ENCODE data around the gene MRPL28.
"Not testable (repeated sequence)": the region's sequence is repeated elsewhere in the genome, so short reads cannot be mapped to it uniquely, and the experiment has no call there.

The MRPL28 gene

DNA sequence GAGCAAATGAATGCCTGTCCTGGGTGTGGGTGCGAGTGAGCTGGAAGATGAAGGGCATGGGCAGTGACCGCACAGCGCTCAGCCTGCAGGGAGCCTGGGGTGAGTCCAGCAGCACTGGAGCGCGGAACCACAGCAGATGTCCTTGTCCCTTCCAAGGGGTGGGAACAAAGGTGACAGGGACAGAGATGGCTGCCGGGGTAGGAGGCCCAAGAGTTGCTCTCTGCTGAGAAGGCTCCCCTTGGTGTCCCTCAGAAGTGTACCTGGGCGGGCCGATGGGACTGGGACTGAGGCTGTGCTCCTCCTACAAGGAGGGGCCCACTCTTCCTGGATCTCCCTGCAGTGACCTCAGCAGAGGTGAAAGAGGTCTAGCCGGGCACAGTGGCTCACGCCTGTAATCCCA lies 19.0 kb upstream of the MRPL28 start:
- FAIRE-seq: no peak

DNA sequence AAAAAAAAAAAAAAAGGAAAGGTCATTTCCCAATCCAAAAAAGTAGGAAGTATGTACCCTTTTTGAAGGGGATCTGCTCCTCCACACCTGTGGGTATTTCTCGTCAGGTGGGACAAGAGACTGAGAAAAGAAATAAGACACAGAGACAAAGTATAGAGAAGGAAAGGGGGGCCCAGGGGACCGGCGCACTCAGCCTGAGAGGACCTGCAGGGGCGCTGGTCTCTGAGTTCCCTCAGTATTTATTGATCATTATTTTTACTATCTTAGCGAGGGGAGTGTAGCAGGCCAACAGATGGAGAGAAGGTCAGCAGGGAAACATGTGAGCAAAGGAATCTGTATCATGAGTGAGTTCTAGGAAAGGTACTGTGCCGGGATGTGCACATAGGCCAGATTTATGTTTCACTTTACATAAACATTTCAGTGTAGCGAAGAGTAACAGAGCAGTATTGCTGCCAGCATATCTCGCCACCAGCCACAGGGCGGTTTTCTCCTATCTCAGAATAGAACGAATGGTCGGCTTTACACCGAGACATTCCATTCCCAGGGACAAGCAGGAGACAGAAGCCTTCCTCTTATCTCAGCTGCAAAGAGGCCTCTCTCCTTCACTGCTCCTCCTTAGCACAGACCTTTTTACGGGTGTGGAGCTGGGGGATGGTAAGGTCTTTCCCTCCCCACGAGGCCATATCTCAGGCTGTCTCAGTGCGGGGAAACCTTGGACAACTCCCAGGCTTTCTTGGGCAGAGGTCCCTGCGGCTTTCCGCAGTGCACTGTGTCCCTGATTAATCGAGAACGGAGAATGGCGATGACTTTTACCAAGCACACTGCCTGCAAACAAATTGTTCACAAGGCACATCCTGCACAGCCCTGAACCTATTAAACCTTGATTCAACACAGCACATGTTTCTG lies 17.7 kb upstream of the MRPL28 start:
- FAIRE-seq: peak; percentile 13

DNA sequence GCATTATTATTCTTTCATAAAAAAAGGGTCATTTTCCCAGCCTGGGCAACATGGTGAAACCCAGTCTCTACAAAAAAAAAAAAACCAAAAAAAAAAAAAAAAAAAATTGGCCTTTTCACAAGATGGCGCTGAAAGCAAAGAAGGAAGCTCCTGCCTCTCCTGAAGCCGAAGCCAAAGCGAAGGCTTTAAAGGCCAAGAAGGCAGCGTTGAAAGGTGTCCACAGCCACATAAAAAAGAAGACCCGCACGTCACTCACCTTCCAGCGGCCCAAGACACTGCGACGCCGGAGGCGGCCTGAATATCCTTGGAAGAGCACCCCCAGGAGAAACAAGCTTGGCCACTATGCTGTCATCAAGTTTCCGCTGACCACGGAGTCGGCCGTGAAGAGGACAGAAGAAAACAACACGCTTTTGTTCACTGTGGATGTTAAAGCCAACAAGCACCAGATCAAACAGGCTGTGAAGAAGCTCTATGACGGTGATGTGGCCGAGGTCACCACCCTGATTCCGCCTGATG lies 16.4 kb upstream of the MRPL28 start:
- FAIRE-seq: peak; percentile 40

DNA sequence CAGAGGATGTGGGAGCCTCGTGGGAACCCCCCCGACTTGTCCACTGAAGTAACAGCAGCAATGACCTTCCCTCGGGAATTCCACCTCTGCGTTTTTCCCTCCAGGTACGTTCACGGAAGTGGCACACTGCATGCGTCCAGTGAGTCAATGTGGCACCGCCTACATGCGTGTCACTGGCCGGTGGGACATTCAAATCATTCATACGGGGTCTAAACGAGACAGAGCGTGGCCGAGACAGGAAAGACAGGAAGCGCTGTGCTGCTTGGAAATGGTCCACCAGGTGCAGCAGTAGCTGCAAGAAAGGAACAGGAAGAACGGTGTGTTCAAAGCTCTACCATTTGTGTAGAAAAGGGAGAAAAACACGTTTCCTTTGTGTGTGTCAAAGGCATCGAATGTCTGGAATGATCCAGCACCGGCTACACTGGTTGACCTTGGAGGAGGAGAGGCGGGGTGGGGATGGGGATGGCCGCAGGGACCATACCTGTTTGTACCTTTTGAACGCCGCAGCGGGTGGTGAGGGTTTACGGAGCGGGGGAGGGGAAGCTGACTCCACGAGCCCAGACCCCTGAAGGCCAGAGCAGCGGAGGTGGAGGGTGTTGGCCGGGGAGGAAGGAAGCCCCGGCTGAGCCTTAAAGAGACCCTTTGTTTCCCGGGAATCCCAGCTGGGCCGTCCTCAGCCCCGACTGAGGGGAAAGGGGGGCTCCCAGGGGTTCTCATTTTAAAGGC lies 13.2 kb upstream of the MRPL28 start:
- no peak for FAIRE-seq

DNA sequence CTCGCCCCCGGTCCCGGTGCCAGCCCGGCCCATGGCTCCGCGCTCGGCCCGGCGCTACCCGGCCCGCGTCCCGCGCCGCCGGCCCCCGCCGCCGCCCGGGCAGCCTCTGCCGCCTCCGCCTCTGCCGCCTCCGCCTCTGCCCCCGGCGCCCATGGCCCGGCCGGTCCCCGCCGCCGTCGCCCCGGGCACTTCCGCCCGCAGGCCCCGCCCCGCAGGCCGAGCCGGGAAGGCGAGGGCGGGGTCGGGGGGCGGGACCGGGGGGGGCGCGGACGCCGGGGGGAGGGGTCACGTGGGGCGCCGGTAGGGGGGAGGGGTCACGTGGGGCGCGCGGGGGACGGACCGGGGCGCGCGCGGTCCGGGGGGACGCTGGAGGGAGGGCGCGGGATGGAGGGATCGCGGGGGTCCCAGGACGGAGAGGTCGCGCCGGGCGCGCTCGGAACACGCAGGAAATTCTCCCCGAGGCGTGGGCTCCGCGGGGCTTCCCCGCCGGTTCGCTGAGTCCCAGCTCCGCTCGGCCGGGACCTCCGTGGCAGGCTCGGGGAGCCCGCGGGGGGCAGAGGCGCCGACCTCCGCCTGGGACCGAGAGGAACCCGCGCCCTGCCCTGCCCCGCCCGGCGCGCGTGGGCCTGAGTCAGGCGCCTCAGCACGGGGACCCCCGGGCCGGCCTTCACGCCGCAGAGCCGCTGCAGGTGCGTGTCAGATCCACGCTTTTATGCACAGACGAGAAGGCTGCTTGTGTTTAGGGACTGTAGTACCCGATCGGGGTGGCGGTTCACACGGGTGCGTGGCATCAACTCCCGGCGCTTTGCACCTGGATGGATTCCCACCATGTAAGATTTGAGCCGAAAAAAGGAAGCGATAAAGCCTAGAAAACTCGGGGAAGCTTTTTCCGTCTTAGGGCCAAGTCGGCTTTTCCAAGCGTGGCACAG lies 11.7 kb upstream of the MRPL28 start, which contains the start of gene PGAP6:
Gene PGAP6, minus strand, starts transcription at position 190 of the 929 bp plus-strand sequence. Its CDS starts 157 bp downstream, at position 33.
- FAIRE-seq: no peak

DNA sequence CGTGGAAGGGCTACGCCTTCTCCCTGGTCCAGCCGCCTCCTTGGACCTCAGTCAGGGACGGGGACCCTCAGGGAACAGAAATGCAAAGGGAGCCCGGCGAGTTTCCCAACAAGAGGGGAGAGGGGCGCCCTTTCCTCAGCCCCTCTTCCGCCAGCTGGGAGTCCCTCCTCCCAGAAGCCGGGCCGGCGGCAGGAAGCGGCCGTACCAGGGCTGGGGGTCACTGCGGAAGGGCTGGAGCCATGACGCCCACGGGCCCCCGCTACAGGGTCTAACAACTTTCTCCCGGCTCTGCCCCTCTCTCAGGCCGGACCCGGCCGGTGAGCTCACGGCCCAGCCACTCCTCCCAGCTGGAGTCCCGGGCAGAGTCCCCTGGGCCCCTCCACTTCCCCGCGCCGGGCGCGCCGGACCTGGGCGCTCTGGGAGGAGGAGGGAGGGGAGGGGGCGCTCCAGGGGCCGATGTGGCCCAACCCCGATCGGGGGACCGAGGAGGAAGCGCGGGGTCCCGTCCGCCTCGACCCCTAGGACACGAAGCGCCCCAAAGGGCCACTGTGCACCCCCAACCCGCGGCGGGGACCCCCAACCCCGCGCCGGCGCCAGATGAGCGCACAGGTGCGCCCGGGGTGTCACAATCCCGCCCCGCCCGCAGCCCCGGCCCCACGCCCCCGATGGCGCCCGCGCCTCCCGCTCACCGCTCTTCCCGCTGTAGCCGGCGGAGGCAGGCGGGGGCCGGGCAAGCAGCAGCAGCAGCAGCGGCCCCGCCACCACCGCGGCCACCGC lies 10.9 kb upstream of the MRPL28 start:
- FAIRE-seq: no peak

DNA sequence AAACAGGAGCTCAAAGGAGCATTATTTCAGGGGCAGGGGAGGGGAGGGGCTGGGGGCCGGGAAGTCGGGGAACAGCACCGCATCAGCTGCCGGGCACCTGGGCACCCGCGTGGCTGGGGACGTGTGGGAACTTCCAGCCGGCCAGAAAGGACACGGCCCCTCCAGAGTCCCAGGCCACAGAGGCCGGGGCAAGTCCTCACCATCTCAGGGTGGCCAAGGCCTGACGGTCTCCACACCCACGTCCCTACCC lies 10.3 kb upstream of the MRPL28 start:
- FAIRE-seq: no peak

DNA sequence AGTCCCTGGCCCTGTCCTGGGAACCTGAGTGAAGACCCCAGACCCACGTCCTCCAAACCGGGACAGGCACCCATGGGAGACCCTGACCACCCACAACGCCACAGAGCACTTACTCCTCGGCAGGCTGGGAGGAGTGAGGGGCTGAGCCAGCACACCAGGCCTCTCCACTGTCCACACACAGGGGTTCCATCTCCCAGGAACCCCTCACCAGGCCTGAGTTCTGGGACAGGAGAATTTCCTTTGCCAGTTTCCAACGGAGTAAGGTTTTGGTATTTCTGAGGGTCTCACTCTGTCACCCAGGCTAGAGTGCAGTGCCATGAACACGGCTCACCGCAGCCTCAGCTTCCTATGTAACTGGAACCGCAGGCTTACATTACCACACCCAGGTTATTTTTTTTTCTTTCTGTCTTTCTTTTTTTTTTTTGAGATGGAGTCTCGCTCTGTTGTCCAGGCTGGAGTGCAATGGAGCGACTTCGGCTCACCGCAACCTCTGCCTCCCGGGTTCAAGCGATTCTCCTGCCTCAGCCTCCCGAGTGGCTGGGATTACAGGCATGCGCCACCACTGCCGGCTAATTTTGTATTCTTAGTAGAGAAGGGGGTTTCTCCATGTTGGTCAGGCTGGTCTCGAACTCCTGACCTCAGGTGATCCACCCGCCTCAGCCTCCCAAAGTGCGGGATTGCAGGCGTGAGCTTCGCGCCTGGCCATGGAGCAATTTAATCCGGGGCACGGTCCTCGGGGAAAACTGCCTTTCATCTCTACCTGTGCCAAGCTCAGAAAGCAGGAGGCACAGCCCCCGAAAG lies 9.8 kb upstream of the MRPL28 start:
- FAIRE-seq: no peak

DNA sequence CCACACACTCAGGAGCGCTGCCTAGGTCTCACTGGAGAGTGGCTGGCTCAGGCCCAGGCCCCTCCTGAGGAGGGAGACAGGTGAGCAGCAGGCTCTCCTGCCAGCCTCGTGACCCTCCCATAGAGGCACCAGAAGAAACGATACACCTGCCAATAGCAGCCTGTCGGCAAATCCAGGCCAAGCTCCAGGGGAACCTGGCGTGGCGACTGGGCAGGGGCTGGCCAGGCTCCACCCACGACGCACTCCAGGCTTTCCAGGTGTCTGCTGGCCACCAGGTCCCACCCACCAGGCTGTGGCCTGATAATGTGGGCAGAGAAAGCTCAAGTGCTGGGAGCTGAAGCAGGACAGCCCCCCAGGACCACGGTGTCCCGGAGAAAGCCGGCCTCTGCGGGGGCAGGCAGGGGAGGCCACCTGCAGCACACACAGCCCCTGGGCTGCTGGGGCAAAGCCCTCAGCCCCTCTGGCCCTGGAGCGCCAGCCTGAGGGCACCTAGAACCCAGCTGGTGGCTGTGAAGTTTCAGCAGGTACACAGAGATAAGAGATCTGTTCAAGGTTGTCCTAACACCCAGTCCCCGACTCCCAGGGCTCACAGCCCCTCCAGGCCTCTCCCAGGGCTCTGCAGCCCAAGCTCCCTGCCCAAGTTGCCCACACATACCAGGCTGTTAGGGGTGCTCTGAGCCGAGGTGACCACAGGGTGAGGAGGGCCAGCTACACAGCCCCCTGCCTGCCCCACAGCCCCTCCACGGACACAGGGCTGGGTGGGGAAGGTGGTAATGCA lies 9.0 kb upstream of the MRPL28 start:
- no peak for FAIRE-seq

DNA sequence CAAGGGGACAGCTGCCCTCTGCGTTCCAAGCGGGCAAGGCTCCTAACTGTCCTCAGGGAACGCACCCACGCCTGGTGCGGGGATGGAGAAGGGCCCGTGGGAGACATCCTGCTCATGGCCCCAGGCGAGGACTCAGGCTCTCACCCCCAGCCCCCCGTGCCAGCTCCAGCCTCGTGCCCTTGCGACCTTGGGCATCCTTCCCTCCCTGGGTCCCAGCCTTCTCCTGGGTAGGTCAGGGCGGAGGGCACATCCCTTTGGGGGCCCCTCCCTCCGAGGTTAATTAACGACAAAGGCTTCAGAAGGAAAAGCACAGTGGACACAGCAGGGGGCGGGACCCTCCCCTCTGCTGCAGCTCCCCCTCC lies 8.5 kb upstream of the MRPL28 start:
- FAIRE-seq: no peak

DNA sequence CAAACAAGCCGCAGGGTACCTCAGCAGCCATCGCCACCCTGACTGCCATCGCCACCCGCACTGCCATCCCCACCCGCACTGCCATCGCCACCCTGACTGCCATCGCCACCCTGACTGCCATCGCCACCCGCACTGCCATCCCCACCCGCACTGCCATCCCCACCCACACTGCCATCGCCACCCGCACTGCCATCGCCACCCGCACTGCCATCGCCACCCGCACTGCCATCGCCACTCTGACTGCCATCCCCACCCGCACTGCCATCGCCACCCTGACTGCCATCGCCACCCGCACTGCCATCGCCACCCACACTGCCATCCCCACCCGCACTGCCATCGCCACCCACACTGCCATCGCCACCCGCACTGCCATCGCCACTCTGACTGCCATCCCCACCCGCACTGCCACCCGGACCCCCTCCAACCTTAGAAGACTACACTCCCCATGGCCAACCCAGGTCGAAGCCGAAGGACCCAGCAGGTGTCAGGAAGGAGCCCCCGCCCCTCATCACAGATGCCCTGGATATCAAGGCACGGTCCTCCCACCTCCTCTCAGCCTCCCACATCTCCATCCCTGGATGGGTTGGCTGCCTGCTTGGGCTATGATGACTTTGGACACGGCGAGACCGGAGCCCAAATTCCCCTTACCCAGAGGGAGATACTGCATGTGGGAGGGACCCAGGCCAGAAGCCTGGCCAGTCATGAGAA lies 7.9 kb upstream of the MRPL28 start:
- FAIRE-seq: not testable (repeated sequence)

DNA sequence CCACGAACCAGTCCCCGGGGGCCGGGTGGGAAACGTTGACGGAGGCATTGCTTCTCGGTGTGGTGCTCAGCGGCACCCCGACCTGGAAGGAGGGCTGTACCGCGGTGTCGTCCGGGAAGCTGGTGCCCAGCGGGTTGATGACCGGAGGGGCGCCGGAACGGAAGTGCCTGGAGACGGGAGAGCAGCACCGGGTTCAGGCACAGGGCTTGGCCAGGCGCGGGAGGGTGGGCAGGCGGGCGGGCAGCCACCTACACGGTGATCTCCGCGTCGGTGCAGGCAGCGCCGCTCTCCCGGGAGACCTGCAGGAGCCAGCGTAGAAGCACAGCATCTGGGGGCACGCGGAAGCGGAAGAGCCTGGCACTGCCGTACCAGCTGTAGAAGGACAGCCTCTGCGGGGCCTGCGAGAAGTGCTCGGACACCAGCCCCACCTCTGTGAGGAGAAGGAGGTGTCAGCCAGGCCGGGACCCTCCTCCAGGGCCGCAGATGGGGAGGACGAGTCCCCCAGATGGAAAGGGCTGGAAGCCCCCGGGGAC lies 7.1 kb upstream of the MRPL28 start:
- no peak for FAIRE-seq

DNA sequence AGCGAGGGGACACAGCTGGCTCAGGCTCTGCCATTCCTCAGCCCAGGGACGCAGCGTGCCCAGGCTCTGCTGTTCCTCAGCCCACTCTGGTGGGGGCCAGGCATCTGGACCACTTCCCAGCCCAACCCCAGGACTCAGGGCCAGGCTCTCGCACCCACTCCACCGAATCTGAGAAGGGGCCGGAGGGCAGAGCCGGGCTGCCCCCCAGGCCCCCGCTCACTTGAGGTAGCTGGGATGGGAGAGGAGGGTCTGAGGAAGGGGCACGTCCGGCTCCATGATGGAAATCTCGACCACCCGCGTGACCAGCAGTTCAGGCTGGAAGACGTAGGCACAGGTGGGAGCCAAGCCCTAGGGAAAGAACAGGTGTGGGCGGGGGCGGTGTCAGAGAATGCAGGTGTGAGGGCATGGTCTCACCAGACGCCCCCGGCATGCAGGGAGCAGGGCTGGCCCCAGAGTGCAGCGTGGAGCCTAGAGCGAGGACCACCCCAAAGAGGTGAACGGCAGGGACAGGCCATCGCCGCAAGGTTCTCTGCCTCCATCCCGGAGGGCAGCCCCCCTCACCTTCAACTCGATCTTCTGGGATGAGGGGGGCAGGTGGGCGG lies 6.6 kb upstream of the MRPL28 start:
- FAIRE-seq: no peak

DNA sequence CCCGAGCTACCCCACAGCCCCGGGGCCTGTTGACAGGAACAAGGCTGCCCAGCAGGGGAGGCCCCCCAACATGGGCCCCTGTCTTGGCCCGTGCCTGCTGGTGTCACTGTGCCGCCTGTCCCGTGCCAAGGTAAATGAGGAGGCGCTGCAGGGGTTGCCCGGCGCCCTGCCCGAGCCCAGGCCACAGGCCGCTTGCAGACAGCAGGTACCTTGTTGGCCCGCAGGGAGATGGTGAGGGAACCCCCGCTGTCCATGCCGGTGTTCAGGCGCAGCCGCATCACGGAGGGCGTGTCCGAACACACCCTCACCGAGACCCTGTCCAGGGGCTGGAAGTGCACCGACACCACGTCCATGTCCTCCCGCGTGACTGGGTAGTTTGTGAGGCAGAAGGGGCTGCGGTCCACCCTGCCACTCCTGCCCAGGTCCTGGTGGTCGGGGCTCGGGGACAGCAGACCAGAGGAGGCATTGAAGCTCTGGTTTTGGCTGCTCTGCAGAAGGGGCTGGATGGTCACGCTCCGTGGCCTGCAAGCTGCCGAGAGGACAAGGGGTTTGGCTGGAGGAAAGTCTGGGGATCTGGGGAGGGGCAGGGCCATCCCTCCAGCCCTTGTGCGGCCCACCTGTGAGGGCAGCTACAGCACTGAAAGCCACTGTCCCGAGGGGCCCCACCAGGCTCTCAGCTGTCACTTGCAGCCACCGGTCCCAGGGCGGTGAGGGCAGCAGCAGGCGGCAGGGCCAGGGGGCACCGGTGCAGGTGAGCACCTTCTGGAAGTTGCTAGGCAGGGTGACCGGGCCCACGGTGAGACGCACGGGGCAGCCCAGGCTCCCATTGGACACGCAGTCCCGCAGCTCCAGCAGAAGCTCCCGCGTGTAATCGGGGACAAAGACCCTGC lies 5.8 kb upstream of the MRPL28 start:
- FAIRE-seq: no peak

DNA sequence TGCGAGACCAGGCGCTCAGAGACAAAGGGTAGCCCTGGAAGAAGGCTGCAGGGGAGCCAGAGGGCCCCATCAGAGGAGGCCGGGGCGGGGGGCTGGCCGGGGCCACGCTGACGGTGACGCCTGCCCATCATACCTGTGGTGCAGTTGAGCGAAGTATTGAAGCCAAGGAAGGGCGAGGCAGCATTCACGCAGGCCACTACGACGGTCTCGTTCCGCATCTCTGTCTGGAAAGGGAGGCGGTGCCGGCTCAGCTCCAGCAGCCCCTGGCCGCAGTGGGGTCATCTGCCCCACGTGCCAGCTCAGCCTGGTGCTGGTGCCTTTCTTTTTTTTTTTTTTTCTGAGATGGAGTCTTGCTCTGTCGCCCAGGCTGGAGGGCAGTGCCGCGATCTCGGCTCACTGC lies 4.9 kb upstream of the MRPL28 start:
- no peak for FAIRE-seq

DNA sequence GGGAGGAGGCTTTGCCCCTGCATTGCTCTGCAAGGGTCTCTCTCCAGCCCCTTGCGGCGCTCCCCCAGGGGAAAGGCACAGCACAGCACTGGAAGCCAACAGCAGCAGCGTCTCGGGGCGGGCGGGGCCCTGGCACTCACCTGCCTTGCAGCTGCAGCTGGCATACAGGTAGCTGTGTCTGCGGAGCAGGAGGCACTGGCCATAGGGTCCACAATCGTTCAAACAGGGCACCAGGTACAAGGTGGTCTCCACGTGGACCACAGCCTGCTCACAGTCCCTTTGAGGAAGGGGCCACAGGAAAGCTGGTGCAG lies 4.2 kb upstream of the MRPL28 start:
- FAIRE-seq: no peak

DNA sequence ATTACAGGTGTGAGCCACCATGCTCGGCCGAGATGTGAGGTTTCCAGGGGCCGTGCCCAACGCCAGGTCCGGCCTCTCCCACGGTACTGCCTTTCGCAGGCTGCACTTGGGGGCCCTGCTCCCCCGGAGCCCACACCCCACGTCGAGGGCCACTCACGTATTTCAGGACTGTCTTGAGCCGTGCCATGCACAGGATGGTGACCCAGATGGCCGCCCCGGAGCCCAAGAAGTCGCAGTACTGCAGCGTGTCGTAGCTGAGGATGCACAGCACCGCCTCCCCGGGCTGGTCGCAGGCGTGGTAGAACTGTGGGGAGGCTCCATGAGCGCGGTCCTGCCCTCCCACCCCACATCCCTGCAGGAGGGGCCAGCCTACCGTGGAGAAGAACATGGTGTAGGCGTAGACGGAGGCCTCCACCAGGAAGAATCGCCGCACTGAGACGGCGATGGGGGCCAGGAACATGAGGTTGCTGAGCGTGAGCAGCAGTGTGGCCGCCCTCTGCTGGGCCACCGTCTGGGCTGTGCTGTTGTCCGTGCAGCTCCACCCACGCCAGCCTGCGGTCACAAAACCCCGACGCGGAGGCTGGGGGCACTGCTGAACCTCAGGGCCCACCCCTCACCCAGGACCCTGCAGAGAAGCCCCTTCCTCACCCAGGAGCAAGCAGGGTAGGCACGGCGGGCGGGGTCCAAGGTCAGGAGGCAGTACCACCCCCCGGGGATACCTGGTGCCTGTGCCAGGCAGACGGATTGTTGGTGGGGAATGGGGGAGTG lies 3.7 kb upstream of the MRPL28 start:
- FAIRE-seq: no peak
